ENCODE data around the gene MAIP1. TPM values are rescaled to one million over a fixed set of nuclear protein-coding genes. Genes with fewer than 3 reads are reported as not detected.

The MAIP1 gene
- total and polyA plus RNA-seq, 2 donors (not counting 3 experiments of a cell fraction or from before 2014, with no cell fraction given): 12.0 to 17.7 TPM

GRCh38 chr2:199972088-199972626 lies 16.8 kb downstream of the MAIP1 start:
- POLR2A ChIA-PET: no interaction called here
- H3K9ac ChIP-seq (replicated peaks; ENCODE audit: extremely low read depth, insufficient read depth, low read length): no peak overlapping the region

More at GRCh38 chr2:199972088-199972626, 16.8 kb downstream of the MAIP1 start:
- intact Hi-C loops (cut with micrococcal nuclease) (no loop called here), dilution Hi-C loops (cut with MboI; ENCODE audit: extremely low pct_ligation_motif_present, low sequenced_read_pairs) (no loop called here)
- Histone ChIP-seq H3K4me1 (ENCODE audit: control insufficient read depth, extremely low read depth, insufficient read depth, low read length) (no peaks in the 10 kb centered on the region), H3K27me3 (ENCODE audit: control insufficient read depth in 2 of 2, insufficient read depth in 2 of 2, low read length in 2 of 2) (no peaks in the 10 kb centered on the region), H3K36me3 (ENCODE audit: control insufficient read depth in 2 of 2, extremely low read depth in 1 of 2, insufficient read depth in 2 of 2, low read length in 2 of 2) (no peaks in the 10 kb centered on the region), H2AFZ (ENCODE audit: low read depth, low read length) (no peak overlapping the region), H3K27ac (ENCODE audit: insufficient read depth, low read depth, low read length) (no peak overlapping the region), H3K4me3 (replicated peaks in 1 of 3; ENCODE audit: insufficient read depth in 1 of 3, low read depth in 1 of 3, low read length in 3 of 3) (no peak overlapping the region), H3K9me3 (replicated peaks; ENCODE audit: control insufficient read depth, insufficient read depth, low read length) (no peaks in the 10 kb centered on the region), H4K20me1 (replicated peaks; ENCODE audit: control insufficient read depth, extremely low read depth, insufficient read depth, low read length) (no peaks in the 10 kb centered on the region), H3K9me1 (replicated peaks; ENCODE audit: control insufficient read depth, extremely low read depth, insufficient read depth, low read length) (no peaks in the 10 kb centered on the region), H3K79me2 (ENCODE audit: control insufficient read depth, insufficient read depth, low read length) (no peaks in the 10 kb centered on the region), H3K4me2 (ENCODE audit: insufficient read depth, low read length) (no peak overlapping the region)
- no TSS peak for BruUV-seq (replicated peaks)
- FAIRE-seq (no peak), DNase-seq (ENCODE audit: low read depth, low spot score) (no peak)
- CTCF ChIA-PET: interaction anchor here (2.1 to 7.4 kb wide), 4 partner anchors 511 to 763 kb away, joined by 11 to 149 read pairs (median 63); no protein-coding TSS in a partner anchor
- no peak for TF ChIP-seq GATA2 (IDR thresholded peaks at IDR 0.05; ENCODE audit: insufficient read depth, insufficient read length, low read depth, low read length)
- no peak for TF ChIP-seq CTCF (IDR thresholded peaks at IDR 0.05; ENCODE audit: extremely low read depth in 1 of 2, insufficient read depth in 1 of 2, low read depth in 1 of 2, low read length in 2 of 2)
- TF ChIP-seq MYC (IDR thresholded peaks at IDR 0.05; ENCODE audit: low read depth, low read length): no peak
- no peak for TF ChIP-seq EZH2 (IDR thresholded peaks at IDR 0.05; ENCODE audit: borderline replicate concordance, low read depth, low read length, severe bottlenecking)
- TF ChIP-seq POLR2AphosphoS5 (IDR thresholded peaks at IDR 0.05; ENCODE audit: insufficient read depth, low read depth, low read length): no peak
- no peak for TF ChIP-seq FOS (IDR thresholded peaks at IDR 0.05; ENCODE audit: borderline replicate concordance, insufficient read depth, low read length)
- TF ChIP-seq POLR2A (IDR thresholded peaks at IDR 0.05; ENCODE audit: low read depth, low read length): no peak
- no peak for TF ChIP-seq JUN (IDR thresholded peaks at IDR 0.05; ENCODE audit: borderline replicate concordance, insufficient read depth, insufficient read length, low read depth)
- TF ChIP-seq MAX (IDR thresholded peaks at IDR 0.05; ENCODE audit: insufficient read depth, insufficient read length): no peak

All from endothelial cell of umbilical vein (primary cell).